GM12878 (cell line): ENCODE measurements around the gene ATP5PB. TPM values are rescaled to one million over a fixed set of nuclear protein-coding genes. Genes with fewer than 3 reads are reported as not detected.

Experiments
- ETV6 ChIP-seq, 2 experiments: fragments of 450-650 bp in 1 of 2; IDR thresholded peaks in 1 of 2; conservative IDR thresholded peaks in 1 of 2; 2 replicates each; pipeline ENCODE4 v1.6.1; 2014; ENCODE audit warnings: antibody characterized with exemption in 1 of 2, borderline replicate concordance in 1 of 2, low read depth in 1 of 2, mild to moderate bottlenecking in 1 of 2, moderate library complexity in 1 of 2
- KDM1A ChIP-seq: fragments of 200-600 bp; sonication (generic); IDR thresholded peaks from 2 replicates; pipeline ENCODE4 v1.6.1; 2016; ENCODE audit warnings: borderline replicate concordance
- NKRF ChIP-seq: fragments of 450-650 bp; conservative IDR thresholded peaks from 2 replicates; pipeline ENCODE4 v1.6.1; 2017; ENCODE audit warnings: mild to moderate bottlenecking, moderate library complexity
- REST ChIP-seq: IDR thresholded peaks from 2 replicates; pipeline ENCODE4 v1.6.1; 2012; ENCODE audit warnings: mild to moderate bottlenecking, low read depth, low read length
- ZSCAN29 ChIP-seq: fragments of 450-650 bp; IDR thresholded peaks from 2 replicates; pipeline ENCODE4 v1.6.1; 2017; ENCODE audit warnings: mild to moderate bottlenecking, moderate library complexity
- polyA plus RNA-seq, 11 experiments: library from polyadenylated mRNA; depleted of rRNA in 4 of 11; unstranded in 6 of 11; stranded (reverse) in 5 of 11; fragments of >200 nt; fragmentation: Nextera tagmentation in 4 of 11; fragmentation: Illumina TruSeq in 1 of 11; extraction: Ambion mirVana in 4 of 11; extraction: Trizol in 1 of 11; gene quantifications; 1 replicate in 1 of 11; 2 replicates in 10 of 11; pipeline versions ENCODE4 v1.2.1 to v1.2.3, GENCODE V29; 2011 to 2016; ENCODE audit warnings: inconsistent platforms in 2 of 11, missing spikeins in 2 of 11, low read depth in 1 of 11
- total RNA-seq, 4 experiments: library from RNA; depleted of rRNA in 3 of 4; stranded (reverse); fragments of >200 nt in 3 of 4; fragmentation: Illumina TruSeq in 1 of 4; extraction: Trizol in 1 of 4; gene quantifications; 2 replicates each; pipeline versions ENCODE4 v1.2.1 to v1.2.3, GENCODE V29; 2013 to 2021
- TF ChIP-seq, protein P1 (sequence below): IDR thresholded peaks from 2 replicates; pipeline ENCODE4 v1.6.1; 2012; ENCODE audit warnings: improper control_type of control experiment, low read depth, low read length; ENCODE audit not compliant: insufficient replicate concordance
- TF ChIP-seq, protein P2 (sequence below): fragments of 450-650 bp; IDR thresholded peaks from 2 replicates; pipeline ENCODE4 v1.6.1; 2017; ENCODE audit warnings: low read depth, mild to moderate bottlenecking, moderate library complexity
- TF ChIP-seq, protein P3 (sequence below): IDR thresholded peaks from 2 replicates; pipeline ENCODE4 v1.6.1; 2012; ENCODE audit warnings: low read depth, low read length, improper control_type of control experiment
- TF ChIP-seq, protein P4 (sequence below): fragments of 450-650 bp; IDR thresholded peaks from 2 replicates; pipeline ENCODE4 v1.6.1; 2017; ENCODE audit warnings: mild to moderate bottlenecking, moderate library complexity

Gene ATP5PB
- total and polyA plus RNA-seq, 10 of the 15 experiments (the other 5 are each of a cell fraction or from before 2014, with no cell fraction given): 380 to 1,760 (median 677) TPM

- TF ChIP-seq REST (no peak), ETV6 (conservative IDR thresholded peaks at IDR 0.05 in 1 of 2, IDR thresholded peaks at IDR 0.05 in 1 of 2; ENCODE audit: borderline replicate concordance in 1 of 2, low read depth in 1 of 2) (peak in 1 of 2 experiments; percentile 84; a peak in 2 of 4 replicates), NKRF (peak; percentile 19; the same call in 1 of the 2 replicates), KDM1A (no peak), ZSCAN29 (no peak)
- TF ChIP-seq, protein P1, sequence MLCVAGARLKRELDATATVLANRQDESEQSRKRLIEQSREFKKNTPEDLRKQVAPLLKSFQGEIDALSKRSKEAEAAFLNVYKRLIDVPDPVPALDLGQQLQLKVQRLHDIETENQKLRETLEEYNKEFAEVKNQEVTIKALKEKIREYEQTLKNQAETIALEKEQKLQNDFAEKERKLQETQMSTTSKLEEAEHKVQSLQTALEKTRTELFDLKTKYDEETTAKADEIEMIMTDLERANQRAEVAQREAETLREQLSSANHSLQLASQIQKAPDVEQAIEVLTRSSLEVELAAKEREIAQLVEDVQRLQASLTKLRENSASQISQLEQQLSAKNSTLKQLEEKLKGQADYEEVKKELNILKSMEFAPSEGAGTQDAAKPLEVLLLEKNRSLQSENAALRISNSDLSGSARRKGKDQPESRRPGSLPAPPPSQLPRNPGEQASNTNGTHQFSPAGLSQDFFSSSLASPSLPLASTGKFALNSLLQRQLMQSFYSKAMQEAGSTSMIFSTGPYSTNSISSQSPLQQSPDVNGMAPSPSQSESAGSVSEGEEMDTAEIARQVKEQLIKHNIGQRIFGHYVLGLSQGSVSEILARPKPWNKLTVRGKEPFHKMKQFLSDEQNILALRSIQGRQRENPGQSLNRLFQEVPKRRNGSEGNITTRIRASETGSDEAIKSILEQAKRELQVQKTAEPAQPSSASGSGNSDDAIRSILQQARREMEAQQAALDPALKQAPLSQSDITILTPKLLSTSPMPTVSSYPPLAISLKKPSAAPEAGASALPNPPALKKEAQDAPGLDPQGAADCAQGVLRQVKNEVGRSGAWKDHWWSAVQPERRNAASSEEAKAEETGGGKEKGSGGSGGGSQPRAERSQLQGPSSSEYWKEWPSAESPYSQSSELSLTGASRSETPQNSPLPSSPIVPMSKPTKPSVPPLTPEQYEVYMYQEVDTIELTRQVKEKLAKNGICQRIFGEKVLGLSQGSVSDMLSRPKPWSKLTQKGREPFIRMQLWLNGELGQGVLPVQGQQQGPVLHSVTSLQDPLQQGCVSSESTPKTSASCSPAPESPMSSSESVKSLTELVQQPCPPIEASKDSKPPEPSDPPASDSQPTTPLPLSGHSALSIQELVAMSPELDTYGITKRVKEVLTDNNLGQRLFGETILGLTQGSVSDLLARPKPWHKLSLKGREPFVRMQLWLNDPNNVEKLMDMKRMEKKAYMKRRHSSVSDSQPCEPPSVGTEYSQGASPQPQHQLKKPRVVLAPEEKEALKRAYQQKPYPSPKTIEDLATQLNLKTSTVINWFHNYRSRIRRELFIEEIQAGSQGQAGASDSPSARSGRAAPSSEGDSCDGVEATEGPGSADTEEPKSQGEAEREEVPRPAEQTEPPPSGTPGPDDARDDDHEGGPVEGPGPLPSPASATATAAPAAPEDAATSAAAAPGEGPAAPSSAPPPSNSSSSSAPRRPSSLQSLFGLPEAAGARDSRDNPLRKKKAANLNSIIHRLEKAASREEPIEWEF: no peak
- TF ChIP-seq, protein P2, sequence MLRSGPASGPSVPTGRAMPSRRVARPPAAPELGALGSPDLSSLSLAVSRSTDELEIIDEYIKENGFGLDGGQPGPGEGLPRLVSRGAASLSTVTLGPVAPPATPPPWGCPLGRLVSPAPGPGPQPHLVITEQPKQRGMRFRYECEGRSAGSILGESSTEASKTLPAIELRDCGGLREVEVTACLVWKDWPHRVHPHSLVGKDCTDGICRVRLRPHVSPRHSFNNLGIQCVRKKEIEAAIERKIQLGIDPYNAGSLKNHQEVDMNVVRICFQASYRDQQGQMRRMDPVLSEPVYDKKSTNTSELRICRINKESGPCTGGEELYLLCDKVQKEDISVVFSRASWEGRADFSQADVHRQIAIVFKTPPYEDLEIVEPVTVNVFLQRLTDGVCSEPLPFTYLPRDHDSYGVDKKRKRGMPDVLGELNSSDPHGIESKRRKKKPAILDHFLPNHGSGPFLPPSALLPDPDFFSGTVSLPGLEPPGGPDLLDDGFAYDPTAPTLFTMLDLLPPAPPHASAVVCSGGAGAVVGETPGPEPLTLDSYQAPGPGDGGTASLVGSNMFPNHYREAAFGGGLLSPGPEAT: no peak; the same call in 1 of the 2 replicates
- TF ChIP-seq, protein P3, sequence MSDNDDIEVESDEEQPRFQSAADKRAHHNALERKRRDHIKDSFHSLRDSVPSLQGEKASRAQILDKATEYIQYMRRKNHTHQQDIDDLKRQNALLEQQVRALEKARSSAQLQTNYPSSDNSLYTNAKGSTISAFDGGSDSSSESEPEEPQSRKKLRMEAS: 0 out of 2 replicates have a peak, but pooled peaks have one; percentile 12
- TF ChIP-seq, protein P4, sequence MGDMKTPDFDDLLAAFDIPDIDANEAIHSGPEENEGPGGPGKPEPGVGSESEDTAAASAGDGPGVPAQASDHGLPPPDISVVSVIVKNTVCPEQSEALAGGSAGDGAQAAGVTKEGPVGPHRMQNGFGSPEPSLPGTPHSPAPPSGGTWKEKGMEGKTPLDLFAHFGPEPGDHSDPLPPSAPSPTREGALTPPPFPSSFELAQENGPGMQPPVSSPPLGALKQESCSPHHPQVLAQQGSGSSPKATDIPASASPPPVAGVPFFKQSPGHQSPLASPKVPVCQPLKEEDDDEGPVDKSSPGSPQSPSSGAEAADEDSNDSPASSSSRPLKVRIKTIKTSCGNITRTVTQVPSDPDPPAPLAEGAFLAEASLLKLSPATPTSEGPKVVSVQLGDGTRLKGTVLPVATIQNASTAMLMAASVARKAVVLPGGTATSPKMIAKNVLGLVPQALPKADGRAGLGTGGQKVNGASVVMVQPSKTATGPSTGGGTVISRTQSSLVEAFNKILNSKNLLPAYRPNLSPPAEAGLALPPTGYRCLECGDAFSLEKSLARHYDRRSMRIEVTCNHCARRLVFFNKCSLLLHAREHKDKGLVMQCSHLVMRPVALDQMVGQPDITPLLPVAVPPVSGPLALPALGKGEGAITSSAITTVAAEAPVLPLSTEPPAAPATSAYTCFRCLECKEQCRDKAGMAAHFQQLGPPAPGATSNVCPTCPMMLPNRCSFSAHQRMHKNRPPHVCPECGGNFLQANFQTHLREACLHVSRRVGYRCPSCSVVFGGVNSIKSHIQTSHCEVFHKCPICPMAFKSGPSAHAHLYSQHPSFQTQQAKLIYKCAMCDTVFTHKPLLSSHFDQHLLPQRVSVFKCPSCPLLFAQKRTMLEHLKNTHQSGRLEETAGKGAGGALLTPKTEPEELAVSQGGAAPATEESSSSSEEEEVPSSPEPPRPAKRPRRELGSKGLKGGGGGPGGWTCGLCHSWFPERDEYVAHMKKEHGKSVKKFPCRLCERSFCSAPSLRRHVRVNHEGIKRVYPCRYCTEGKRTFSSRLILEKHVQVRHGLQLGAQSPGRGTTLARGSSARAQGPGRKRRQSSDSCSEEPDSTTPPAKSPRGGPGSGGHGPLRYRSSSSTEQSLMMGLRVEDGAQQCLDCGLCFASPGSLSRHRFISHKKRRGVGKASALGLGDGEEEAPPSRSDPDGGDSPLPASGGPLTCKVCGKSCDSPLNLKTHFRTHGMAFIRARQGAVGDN: peak; percentile 55; the same call in 1 of the 2 replicates
Observed at GRCh38 chr1:111507411-111508201, 58.3 kb downstream of the ATP5PB start (continued).
